GM12878 (cell line): Measurements from ENCODE around the gene CYYR1. TPM values are rescaled to one million over a fixed set of nuclear protein-coding genes. Genes with fewer than 3 reads are reported as not detected.

Experiments used
- ATAC-seq: fragments of 200-7000 bp; cut with Tn5 transposase; 3 replicates; pipeline ENCODE4 v1.9.1; 2020; ENCODE audit warnings: mild to moderate bottlenecking, moderate library complexity
- BruUV-seq: library from RNA; stranded (reverse); fragments of 400-500 nt; replicated peaks from 2 replicates; lab custom pipeline; 2021; lab: Mats Ljungman, UMichigan
- CTCF ChIA-PET: fragments of 300-600 bp; sonication (Branson Sonifier 250); formaldehyde crosslinking; extraction: SDS; loops from one replicate; lab custom pipeline; 2021; ENCODE audit warnings: inconsistent platforms; lab: Yijun Ruan, JAX
- POLR2A ChIA-PET: fragments of 350-600 bp; formaldehyde crosslinking; extraction: SDS; loops from one replicate; lab custom pipeline; 2021; ENCODE audit warnings: inconsistent platforms; lab: Charles Lee
- RAD21 ChIA-PET: fragments of 300-600 bp; sonication (Branson Sonifier 250); formaldehyde crosslinking; loops from one replicate; lab custom pipeline; 2023; ENCODE audit warnings: antibody characterized with exemption; ENCODE audit not compliant: unreplicated experiment; lab: Charles Lee
- SMC1A ChIA-PET: fragments of 300-600 bp; sonication (Branson Sonifier 250); formaldehyde crosslinking; loops from one replicate; lab custom pipeline; 2023; ENCODE audit not compliant: unreplicated experiment, uncharacterized antibody; lab: Charles Lee
- DNase-seq: peaks from one replicate; pipeline ENCODE4 v3.0.0-alpha.2; 2011; ENCODE audit warnings: low read depth, low spot score
- FAIRE-seq: peaks from 3 replicates; lab custom pipeline; 2011; peaks lifted over from hg19 to GRCh38; lab: Jason Lieb, UNC
- H2AFZ ChIP-seq: 2 replicates; pipeline ENCODE4 v1.6.0; 2011; ENCODE audit warnings: low read depth, low read length, control low read depth; ENCODE audit not compliant: control insufficient read depth
- H3K27ac ChIP-seq: 2 replicates; pipeline ENCODE4 v1.5.1; 2011; ENCODE audit warnings: control low read depth; ENCODE audit not compliant: control insufficient read depth, insufficient read depth
- H3K27me3 ChIP-seq, 2 experiments: replicated peaks in 1 of 2; 2 replicates each; pipeline versions ENCODE4 v1.6.0 to v1.6.1; 2011; ENCODE audit warnings: low read length in 1 of 2; ENCODE audit not compliant: control insufficient read depth in 2 of 2, insufficient read depth in 2 of 2
- H3K36me3 ChIP-seq, 2 experiments: 2 replicates each; pipeline ENCODE4 v1.5.1; 2011; ENCODE audit warnings: low read length in 1 of 2; ENCODE audit not compliant: control insufficient read depth in 2 of 2, insufficient read depth in 2 of 2
- H3K4me1 ChIP-seq: 2 replicates; pipeline ENCODE4 v1.6.1; 2011; ENCODE audit warnings: mild to moderate bottlenecking, low read length, moderate library complexity, mixed read lengths; ENCODE audit not compliant: control insufficient read depth, insufficient read depth
- H3K4me2 ChIP-seq: 2 replicates; pipeline ENCODE4 v1.6.0; 2011; ENCODE audit warnings: control low read depth; ENCODE audit not compliant: control insufficient read depth, insufficient read depth
- H3K4me3 ChIP-seq: fragments of 200-600 bp; sonication (generic); 2 replicates; pipeline ENCODE4 v1.5.1; 2016
- H3K79me2 ChIP-seq: 2 replicates; pipeline ENCODE4 v1.6.0; 2011; ENCODE audit warnings: low read length; ENCODE audit not compliant: control insufficient read depth, insufficient read depth
- H3K9ac ChIP-seq: 2 replicates; pipeline ENCODE4 v1.8.0; 2011; ENCODE audit warnings: low read length, control low read depth, mixed read lengths; ENCODE audit not compliant: control insufficient read depth, insufficient read depth
- H3K9me3 ChIP-seq: replicated peaks from 3 replicates; pipeline ENCODE4 v1.5.1; 2011; ENCODE audit warnings: mild to moderate bottlenecking, low read length; ENCODE audit not compliant: control insufficient read depth, insufficient read depth
- H4K20me1 ChIP-seq: 2 replicates; pipeline ENCODE4 v1.6.0; 2011; ENCODE audit not compliant: control insufficient read depth, insufficient read depth
- CREM ChIP-seq: IDR thresholded peaks from 2 replicates; pipeline ENCODE4 v1.6.1; 2014; ENCODE audit warnings: antibody characterized with exemption, low read depth
- EED ChIP-seq: sonication (generic); IDR thresholded peaks from 2 replicates; pipeline ENCODE4 v1.6.1; 2016; ENCODE audit warnings: antibody characterized with exemption, low read depth
- ESRRA ChIP-seq: IDR thresholded peaks from 2 replicates; pipeline ENCODE4 v1.6.1; 2012; ENCODE audit warnings: mild to moderate bottlenecking, low read length, improper control_type of control experiment
- JUND ChIP-seq: IDR thresholded peaks from 2 replicates; pipeline ENCODE4 v1.6.1; 2012; ENCODE audit warnings: low read depth, mild to moderate bottlenecking, low read length, improper control_type of control experiment, moderate library complexity
- MEF2A ChIP-seq: IDR thresholded peaks from 2 replicates; pipeline ENCODE4 v1.6.1; 2011; ENCODE audit warnings: low read depth, mild to moderate bottlenecking, low read length, moderate library complexity; ENCODE audit not compliant: insufficient read depth
- MTA3 ChIP-seq: IDR thresholded peaks from 2 replicates; pipeline ENCODE4 v1.6.1; 2012; ENCODE audit warnings: low read length, inconsistent platforms, borderline replicate concordance
- NR2C1 ChIP-seq: fragments of 450-650 bp; IDR thresholded peaks from 2 replicates; pipeline ENCODE4 v1.6.1; 2017; ENCODE audit warnings: antibody characterized with exemption, mild to moderate bottlenecking, moderate library complexity
- NRF1 ChIP-seq: conservative IDR thresholded peaks from 2 replicates; pipeline ENCODE4 v1.6.1; 2011; ENCODE audit warnings: mild to moderate bottlenecking, low read depth, low read length, improper control_type of control experiment
- RUNX3 ChIP-seq: IDR thresholded peaks from 2 replicates; pipeline ENCODE4 v1.6.1; 2012; ENCODE audit warnings: low read length, inconsistent platforms
- TCF3 ChIP-seq: IDR thresholded peaks from 2 replicates; pipeline ENCODE4 v1.6.1; 2012; ENCODE audit warnings: low read depth, mild to moderate bottlenecking, low read length, borderline replicate concordance; ENCODE audit not compliant: insufficient read depth
- TCF7 ChIP-seq: IDR thresholded peaks from 2 replicates; pipeline ENCODE4 v1.6.1; 2014; ENCODE audit warnings: antibody characterized with exemption, borderline replicate concordance
- WRNIP1 ChIP-seq: IDR thresholded peaks from 2 replicates; pipeline ENCODE4 v1.6.1; 2011; ENCODE audit warnings: low read depth, low read length, improper control_type of control experiment, borderline replicate concordance
- WGBS: methylation state at CpG from one replicate; pipeline ENCODE4 v1.1.6; 2016; ENCODE audit warnings: low lambda C conversion rate; ENCODE audit not compliant: insufficient replicate concordance, insufficient coverage; ENCODE audit errors: missing lambda C conversion rate; 5-methylcytosine and 5-hydroxymethylcytosine counted together
- in situ Hi-C: fragments of 300-500 bp; cut with MboI; formaldehyde crosslinking; loops from 9 replicates; pipeline ENCODE4 v1.14.3; 2018; ENCODE audit warnings: mixed read lengths
- intact Hi-C: fragments of 100-400 bp; cut with micrococcal nuclease; formaldehyde crosslinking; loops from one replicate; pipeline ENCODE4 v1.14.2; 2022; ENCODE audit not compliant: unreplicated experiment
- polyA plus RNA-seq, 11 experiments: library from polyadenylated mRNA; depleted of rRNA in 4 of 11; unstranded in 6 of 11; stranded (reverse) in 5 of 11; fragments of >200 nt; fragmentation: Nextera tagmentation in 4 of 11; fragmentation: Illumina TruSeq in 1 of 11; extraction: Ambion mirVana in 4 of 11; extraction: Trizol in 1 of 11; gene quantifications; 1 replicate in 1 of 11; 2 replicates in 10 of 11; pipeline versions ENCODE4 v1.2.1 to v1.2.3, GENCODE V29; 2011 to 2016; ENCODE audit warnings: inconsistent platforms in 2 of 11, missing spikeins in 2 of 11, low read depth in 1 of 11
- total RNA-seq, 4 experiments: library from RNA; depleted of rRNA in 3 of 4; stranded (reverse); fragments of >200 nt in 3 of 4; fragmentation: Illumina TruSeq in 1 of 4; extraction: Trizol in 1 of 4; gene quantifications; 2 replicates each; pipeline versions ENCODE4 v1.2.1 to v1.2.3, GENCODE V29; 2013 to 2021
- TF ChIP-seq, protein P1 (sequence below): fragments of 150-350 bp; IDR thresholded peaks from 2 replicates; pipeline ENCODE4 v1.6.1; 2016; ENCODE audit warnings: low read depth, low read length
- TF ChIP-seq, protein P2 (sequence below): IDR thresholded peaks from 2 replicates; pipeline ENCODE4 v1.6.1; 2012; ENCODE audit warnings: low read length, inconsistent platforms

CYYR1 gene
- total and polyA plus RNA-seq, 10 of the 15 experiments (the other 5 are each of a cell fraction or from before 2014, with no cell fraction given): 0.11 to 0.13 TPM; not detected in 8

DNA sequence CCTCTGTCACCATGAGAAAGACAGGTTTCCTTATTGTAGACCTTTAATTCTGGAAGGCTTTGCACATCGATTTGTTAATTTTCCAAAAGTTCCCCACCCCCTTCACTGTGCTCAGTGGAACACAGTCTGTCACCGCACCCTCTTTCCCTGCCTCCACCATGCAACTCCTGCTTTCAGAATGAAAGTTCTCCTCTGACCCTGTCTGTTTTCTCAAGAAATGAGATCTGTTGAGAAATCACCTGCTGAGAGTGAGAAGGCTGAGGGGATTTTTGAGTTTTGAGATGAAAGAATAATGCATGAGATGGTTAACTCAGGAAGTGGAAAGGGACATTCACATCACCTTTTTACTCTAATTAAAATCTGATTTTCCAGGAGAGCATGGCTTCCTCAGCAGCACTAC is 99.6 kb downstream of the CYYR1 start:
- no peak for FAIRE-seq
- Histone ChIP-seq H3K9ac (no peak overlapping the region), H3K9me3 (no peaks in the 10 kb centered on the region), H4K20me1 (no peaks in the 10 kb centered on the region), H3K4me3 (no peak overlapping the region), H3K4me1 (no peaks in the 10 kb centered on the region), H3K4me2 (peak overlapping the region; percentile 0; the same call in 1 of the 2 replicates), H3K36me3 (no peaks in the 10 kb centered on the region), H3K27ac (no peak overlapping the region), H3K79me2 (no peaks in the 10 kb centered on the region), H3K27me3 (no peaks in the 10 kb centered on the region)
- BruUV-seq: no TSS peak
- 0% methylated on average over 2 of the region's 2 CpGs for WGBS
- intact Hi-C loops (no loop called here), in situ Hi-C loops (no loop called here)
- ATAC-seq: no peak
- ChIA-PET RAD21 (no interaction called here), CTCF (interaction anchor here (0.6 kb wide), 1 partner anchor 221 kb away, joined by 3 read pairs; no protein-coding TSS in a partner anchor), POLR2A (no interaction called here), SMC1A (interaction anchor here (1.1 kb wide), 1 partner anchor 10 kb away, joined by 3 read pairs; no protein-coding TSS in a partner anchor)
- DNase-seq: no peak
- TF ChIP-seq NR2C1 (no peak), ESRRA (no peak), CREM (0 out of 2 replicates have a peak, but pooled peaks have one; percentile 8), NRF1 (no peak), TCF7 (0 out of 2 replicates have a peak, but pooled peaks have one; percentile 27), MEF2A (no peak), JUND (no peak), RUNX3 (peak; percentile 35), WRNIP1 (no peak), EED (0 out of 2 replicates have a peak, but pooled peaks have one; percentile 26), TCF3 (no peak), MTA3 (no peak)
- TF ChIP-seq, protein P1, sequence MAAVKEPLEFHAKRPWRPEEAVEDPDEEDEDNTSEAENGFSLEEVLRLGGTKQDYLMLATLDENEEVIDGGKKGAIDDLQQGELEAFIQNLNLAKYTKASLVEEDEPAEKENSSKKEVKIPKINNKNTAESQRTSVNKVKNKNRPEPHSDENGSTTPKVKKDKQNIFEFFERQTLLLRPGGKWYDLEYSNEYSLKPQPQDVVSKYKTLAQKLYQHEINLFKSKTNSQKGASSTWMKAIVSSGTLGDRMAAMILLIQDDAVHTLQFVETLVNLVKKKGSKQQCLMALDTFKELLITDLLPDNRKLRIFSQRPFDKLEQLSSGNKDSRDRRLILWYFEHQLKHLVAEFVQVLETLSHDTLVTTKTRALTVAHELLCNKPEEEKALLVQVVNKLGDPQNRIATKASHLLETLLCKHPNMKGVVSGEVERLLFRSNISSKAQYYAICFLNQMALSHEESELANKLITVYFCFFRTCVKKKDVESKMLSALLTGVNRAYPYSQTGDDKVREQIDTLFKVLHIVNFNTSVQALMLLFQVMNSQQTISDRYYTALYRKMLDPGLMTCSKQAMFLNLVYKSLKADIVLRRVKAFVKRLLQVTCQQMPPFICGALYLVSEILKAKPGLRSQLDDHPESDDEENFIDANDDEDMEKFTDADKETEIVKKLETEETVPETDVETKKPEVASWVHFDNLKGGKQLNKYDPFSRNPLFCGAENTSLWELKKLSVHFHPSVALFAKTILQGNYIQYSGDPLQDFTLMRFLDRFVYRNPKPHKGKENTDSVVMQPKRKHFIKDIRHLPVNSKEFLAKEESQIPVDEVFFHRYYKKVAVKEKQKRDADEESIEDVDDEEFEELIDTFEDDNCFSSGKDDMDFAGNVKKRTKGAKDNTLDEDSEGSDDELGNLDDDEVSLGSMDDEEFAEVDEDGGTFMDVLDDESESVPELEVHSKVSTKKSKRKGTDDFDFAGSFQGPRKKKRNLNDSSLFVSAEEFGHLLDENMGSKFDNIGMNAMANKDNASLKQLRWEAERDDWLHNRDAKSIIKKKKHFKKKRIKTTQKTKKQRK: no peak
- TF ChIP-seq, protein P2, sequence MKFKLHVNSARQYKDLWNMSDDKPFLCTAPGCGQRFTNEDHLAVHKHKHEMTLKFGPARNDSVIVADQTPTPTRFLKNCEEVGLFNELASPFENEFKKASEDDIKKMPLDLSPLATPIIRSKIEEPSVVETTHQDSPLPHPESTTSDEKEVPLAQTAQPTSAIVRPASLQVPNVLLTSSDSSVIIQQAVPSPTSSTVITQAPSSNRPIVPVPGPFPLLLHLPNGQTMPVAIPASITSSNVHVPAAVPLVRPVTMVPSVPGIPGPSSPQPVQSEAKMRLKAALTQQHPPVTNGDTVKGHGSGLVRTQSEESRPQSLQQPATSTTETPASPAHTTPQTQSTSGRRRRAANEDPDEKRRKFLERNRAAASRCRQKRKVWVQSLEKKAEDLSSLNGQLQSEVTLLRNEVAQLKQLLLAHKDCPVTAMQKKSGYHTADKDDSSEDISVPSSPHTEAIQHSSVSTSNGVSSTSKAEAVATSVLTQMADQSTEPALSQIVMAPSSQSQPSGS: 0 out of 2 replicates have a peak, but pooled peaks have one; percentile 27
- TF ChIP-seq, all 136 proteins: peak for 5
- no peak overlapping the region for H2AFZ ChIP-seq
